GM20431 (cell line): ENCODE results near the gene MUC4.
"Not testable (repeated sequence)": the region's sequence is repeated elsewhere in the genome, so short reads cannot be mapped to it uniquely, and the experiment has no call there.

Experiments
- in situ Hi-C: fragments of 300-500 bp; cut with MseI, MboI; formaldehyde crosslinking; loops from one replicate; pipeline ENCODE4 v1.15.0; 2020; ENCODE audit warnings: low sequenced_read_pairs; ENCODE audit not compliant: unreplicated experiment

The MUC4 gene

GRCh38 chr3:195794708-195795107 lies 17.0 kb downstream of the MUC4 start:
- in situ Hi-C loops = no loop called here

- in situ Hi-C loops = not testable (repeated sequence)
Observed at GRCh38 chr3:195792621-195793020, 19.1 kb downstream of the MUC4 start.

GRCh38 chr3:195790901-195791300 lies 20.8 kb downstream of the MUC4 start:
- in situ Hi-C loops = no loop called here

- in situ Hi-C loops = no loop called here
Observed at GRCh38 chr3:195788711-195789581, 22.8 kb downstream of the MUC4 start.

- in situ Hi-C loops = not testable (repeated sequence)
Observed at GRCh38 chr3:195785781-195786405, 25.8 kb downstream of the MUC4 start.

GRCh38 chr3:195784031-195784430 lies 27.7 kb downstream of the MUC4 start:
- in situ Hi-C loops = not testable (repeated sequence)

GRCh38 chr3:195781236-195781635 lies 30.5 kb downstream of the MUC4 start:
- in situ Hi-C loops = not testable (repeated sequence)

GRCh38 chr3:195777975-195778374 lies 33.8 kb downstream of the MUC4 start:
- in situ Hi-C loops = no loop called here

- in situ Hi-C loops = no loop called here
Observed at GRCh38 chr3:195774917-195775316, 36.8 kb downstream of the MUC4 start.

GRCh38 chr3:195773956-195774537 lies 37.7 kb downstream of the MUC4 start:
- in situ Hi-C loops = no loop called here

GRCh38 chr3:195771646-195772300 lies 40.0 kb downstream of the MUC4 start:
- in situ Hi-C loops = no loop called here

GRCh38 chr3:195770841-195771645 lies 40.7 kb downstream of the MUC4 start:
- in situ Hi-C loops = not testable (repeated sequence)

GRCh38 chr3:195770081-195770840 lies 41.5 kb downstream of the MUC4 start:
- in situ Hi-C loops = no loop called here

- in situ Hi-C loops = no loop called here
Observed at GRCh38 chr3:195769551-195769950, 42.2 kb downstream of the MUC4 start.

- in situ Hi-C loops = no loop called here
Observed at GRCh38 chr3:195768831-195769303, 42.9 kb downstream of the MUC4 start.

GRCh38 chr3:195768414-195768813 lies 43.3 kb downstream of the MUC4 start:
- in situ Hi-C loops = no loop called here

GRCh38 chr3:195767792-195768191 lies 43.9 kb downstream of the MUC4 start:
- in situ Hi-C loops = no loop called here

- in situ Hi-C loops = no loop called here
Observed at GRCh38 chr3:195766671-195767070, 45.1 kb downstream of the MUC4 start.
